OCI-LY3 (cell line): ENCODE results near the gene CDH4.

Experiments used
- H2AFZ ChIP-seq: fragments of 200-600, 300-600 bp; shearing (Covaris generic); 2 replicates; pipeline ENCODE4 v1.6.0; 2014; ENCODE audit warnings: antibody characterized with exemption, low read depth, low read length
- H3K27ac ChIP-seq: fragments of 200-600, 300-600 bp; sonication (generic); 2 replicates; pipeline ENCODE4 v1.5.1; 2014; ENCODE audit warnings: mild to moderate bottlenecking, low read length, moderate library complexity, mixed read lengths
- H3K27me3 ChIP-seq: fragments of 200-600, 300-600 bp; sonication (generic); 2 replicates; pipeline ENCODE4 v1.6.1; 2014; ENCODE audit warnings: low read depth, low read length, mixed read lengths
- H3K36me3 ChIP-seq: fragments of 200-600, 300-600 bp; sonication (generic); replicated peaks from 2 replicates; pipeline ENCODE3; 2014; ENCODE audit warnings: low read depth, low read length, mixed read lengths
- H3K4me1 ChIP-seq: fragments of 300-600, 200-600 bp; sonication (generic); 2 replicates; pipeline ENCODE4 v1.6.1; 2014; ENCODE audit warnings: low read length, mixed read lengths
- H3K4me2 ChIP-seq: fragments of 200-600, 300-600 bp; sonication (generic); 2 replicates; pipeline ENCODE4 v1.6.1; 2014; ENCODE audit warnings: low read length, mixed read lengths
- H3K4me3 ChIP-seq: fragments of 300-600, 200-600 bp; sonication (generic); 2 replicates; pipeline ENCODE4 v1.5.1; 2014; ENCODE audit warnings: antibody characterized with exemption, mild to moderate bottlenecking, low read length, moderate library complexity
- H3K79me2 ChIP-seq: fragments of 300-600, 200-600 bp; shearing (Covaris generic); 2 replicates; pipeline ENCODE4 v1.6.1; 2014; ENCODE audit warnings: mild to moderate bottlenecking, low read length, mixed read lengths
- H3K9ac ChIP-seq: fragments of 300-600, 200-600 bp; shearing (Covaris generic); 2 replicates; pipeline ENCODE4 v1.6.0; 2014; ENCODE audit warnings: mild to moderate bottlenecking, low read length, moderate library complexity
- H3K9me3 ChIP-seq: fragments of 200-600, 300-600 bp; shearing (Covaris generic); 2 replicates; pipeline ENCODE4 v1.6.1; 2014; ENCODE audit warnings: low read length, mixed read lengths; ENCODE audit not compliant: insufficient read depth
- H4K20me1 ChIP-seq: fragments of 200-600, 300-600 bp; sonication (generic); 2 replicates; pipeline ENCODE4 v1.6.1; 2016; ENCODE audit warnings: low read length, mixed read lengths; ENCODE audit not compliant: insufficient read depth
- EZH2phosphoT487 ChIP-seq: fragments of 200-600 bp; shearing (Covaris generic); IDR thresholded peaks from 2 replicates; pipeline ENCODE4 v1.6.1; 2018; ENCODE audit warnings: antibody characterized with exemption, mixed run types, low read depth
- TF ChIP-seq, protein P1 (sequence below): fragments of 200-600, 300-600 bp; sonication (generic); IDR thresholded peaks from 2 replicates; pipeline ENCODE4 v1.5.1; 2014; ENCODE audit warnings: antibody characterized with exemption, low read length, low read depth

Gene CDH4

DNA sequence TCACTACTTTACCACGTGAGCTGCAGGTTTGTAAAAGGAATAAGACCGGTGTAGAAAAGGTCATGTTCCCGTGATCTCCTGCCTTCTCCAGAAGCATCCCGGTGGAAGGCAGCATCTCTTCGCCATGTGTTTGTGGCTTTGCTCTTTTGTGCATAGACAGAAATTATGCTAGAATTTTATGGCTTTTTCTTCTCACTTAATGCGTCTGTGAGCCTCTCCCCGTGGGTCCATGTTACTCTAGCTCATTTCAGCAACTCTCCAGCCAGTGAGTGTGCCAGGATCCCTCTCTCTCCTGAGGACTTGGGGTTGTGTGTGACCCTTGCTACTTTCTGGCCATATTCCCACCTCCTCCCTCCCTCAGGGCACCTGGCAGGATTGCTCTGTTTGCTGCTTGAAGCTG is 289.5 kb downstream of the CDH4 start:
- TF ChIP-seq, protein P1, sequence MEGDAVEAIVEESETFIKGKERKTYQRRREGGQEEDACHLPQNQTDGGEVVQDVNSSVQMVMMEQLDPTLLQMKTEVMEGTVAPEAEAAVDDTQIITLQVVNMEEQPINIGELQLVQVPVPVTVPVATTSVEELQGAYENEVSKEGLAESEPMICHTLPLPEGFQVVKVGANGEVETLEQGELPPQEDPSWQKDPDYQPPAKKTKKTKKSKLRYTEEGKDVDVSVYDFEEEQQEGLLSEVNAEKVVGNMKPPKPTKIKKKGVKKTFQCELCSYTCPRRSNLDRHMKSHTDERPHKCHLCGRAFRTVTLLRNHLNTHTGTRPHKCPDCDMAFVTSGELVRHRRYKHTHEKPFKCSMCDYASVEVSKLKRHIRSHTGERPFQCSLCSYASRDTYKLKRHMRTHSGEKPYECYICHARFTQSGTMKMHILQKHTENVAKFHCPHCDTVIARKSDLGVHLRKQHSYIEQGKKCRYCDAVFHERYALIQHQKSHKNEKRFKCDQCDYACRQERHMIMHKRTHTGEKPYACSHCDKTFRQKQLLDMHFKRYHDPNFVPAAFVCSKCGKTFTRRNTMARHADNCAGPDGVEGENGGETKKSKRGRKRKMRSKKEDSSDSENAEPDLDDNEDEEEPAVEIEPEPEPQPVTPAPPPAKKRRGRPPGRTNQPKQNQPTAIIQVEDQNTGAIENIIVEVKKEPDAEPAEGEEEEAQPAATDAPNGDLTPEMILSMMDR, result no peak
- TF ChIP-seq EZH2phosphoT487, result no peak
- H3K9me3 ChIP-seq, result no peaks in the 10 kb centered on the region
- no peaks in the 10 kb centered on the region for H3K79me2 ChIP-seq
- no peak overlapping the region for H2AFZ ChIP-seq
- no peaks in the 10 kb centered on the region for H4K20me1 ChIP-seq
- no peak overlapping the region for H3K4me3 ChIP-seq
- H3K27ac ChIP-seq, result no peak overlapping the region
- no peak overlapping the region for H3K4me2 ChIP-seq
- no peaks in the 10 kb centered on the region for H3K27me3 ChIP-seq
- no peak overlapping the region for H3K9ac ChIP-seq
- H3K36me3 ChIP-seq, result no peaks in the 10 kb centered on the region
- no peaks in the 10 kb centered on the region for H3K4me1 ChIP-seq

DNA sequence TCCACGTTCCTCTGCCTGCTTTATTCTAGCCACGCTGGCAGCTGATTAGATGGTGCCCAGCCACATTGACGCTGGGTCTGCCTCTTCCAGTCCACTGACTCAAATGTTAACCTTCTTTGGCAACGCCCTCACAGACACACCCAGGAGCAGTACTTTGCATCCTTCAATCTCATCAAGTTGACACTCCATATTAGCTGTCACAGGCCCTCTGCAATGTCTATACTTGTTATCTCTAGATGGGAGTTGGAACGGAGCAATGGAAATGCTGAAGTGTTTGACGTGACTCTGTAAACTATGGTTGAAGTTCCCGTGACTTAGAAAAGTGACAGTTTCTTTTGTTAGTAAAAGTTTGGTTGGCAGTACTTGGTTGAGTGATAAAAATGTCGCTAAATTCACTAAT is 291.0 kb downstream of the CDH4 start:
- TF ChIP-seq EZH2phosphoT487, result no peak
- TF ChIP-seq, protein P1, result no peak
- Histone ChIP-seq H3K4me1 (no peaks in the 10 kb centered on the region), H2AFZ (no peak overlapping the region), H3K9me3 (no peaks in the 10 kb centered on the region), H3K27me3 (no peaks in the 10 kb centered on the region), H3K27ac (no peak overlapping the region), H3K4me2 (no peak overlapping the region), H4K20me1 (no peaks in the 10 kb centered on the region), H3K36me3 (no peaks in the 10 kb centered on the region), H3K4me3 (no peak overlapping the region), H3K9ac (no peak overlapping the region), H3K79me2 (no peaks in the 10 kb centered on the region)

DNA sequence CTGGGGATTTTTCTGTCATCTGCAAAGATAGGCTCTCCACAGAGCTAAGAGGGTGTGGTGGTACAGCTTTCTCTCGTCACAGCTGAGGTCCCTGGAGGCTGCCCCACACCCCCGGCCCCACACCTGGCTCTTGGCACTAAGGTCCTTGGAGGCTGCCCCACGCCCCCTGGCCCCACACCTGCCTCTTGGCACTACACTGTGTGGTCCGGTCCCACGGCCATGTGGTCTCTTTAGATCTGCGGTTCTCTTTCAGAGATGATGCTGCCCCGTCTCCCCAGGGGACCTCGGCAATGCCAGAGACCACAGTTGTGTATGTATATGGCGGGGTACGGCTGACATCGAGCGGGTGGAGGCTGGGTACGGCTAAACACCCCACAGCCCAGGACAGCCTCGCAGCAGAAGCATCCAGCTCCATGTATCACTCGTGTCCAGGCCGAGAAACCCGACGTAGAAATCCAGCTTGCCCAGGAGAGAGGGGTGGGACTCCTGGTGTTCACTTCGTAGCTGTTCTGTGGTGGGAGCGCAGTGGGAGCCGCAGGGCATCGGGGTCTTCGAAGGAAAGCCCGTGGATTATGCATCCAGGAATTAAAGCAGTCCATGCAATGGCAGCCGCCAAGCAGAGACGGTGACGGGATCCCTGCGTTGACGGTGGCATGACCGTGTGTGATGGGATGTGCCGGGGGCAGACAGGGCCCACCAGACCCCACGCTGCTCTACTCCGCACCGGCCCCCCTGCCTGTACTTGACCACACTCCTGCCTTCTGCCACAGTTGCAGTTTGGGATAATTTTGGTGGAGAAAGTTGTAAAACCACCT is 292.1 kb downstream of the CDH4 start:
- H3K9me3 ChIP-seq, result no peaks in the 10 kb centered on the region
- H3K27ac ChIP-seq, result no peak overlapping the region
- H3K79me2 ChIP-seq, result no peaks in the 10 kb centered on the region
- TF ChIP-seq EZH2phosphoT487, result no peak
- TF ChIP-seq, protein P1, result no peak
- no peak overlapping the region for H3K4me3 ChIP-seq
- no peak overlapping the region for H3K4me2 ChIP-seq
- H3K36me3 ChIP-seq, result no peaks in the 10 kb centered on the region
- no peaks in the 10 kb centered on the region for H3K27me3 ChIP-seq
- no peaks in the 10 kb centered on the region for H3K4me1 ChIP-seq
- H3K9ac ChIP-seq, result no peak overlapping the region
- no peaks in the 10 kb centered on the region for H4K20me1 ChIP-seq
- no peak overlapping the region for H2AFZ ChIP-seq

DNA sequence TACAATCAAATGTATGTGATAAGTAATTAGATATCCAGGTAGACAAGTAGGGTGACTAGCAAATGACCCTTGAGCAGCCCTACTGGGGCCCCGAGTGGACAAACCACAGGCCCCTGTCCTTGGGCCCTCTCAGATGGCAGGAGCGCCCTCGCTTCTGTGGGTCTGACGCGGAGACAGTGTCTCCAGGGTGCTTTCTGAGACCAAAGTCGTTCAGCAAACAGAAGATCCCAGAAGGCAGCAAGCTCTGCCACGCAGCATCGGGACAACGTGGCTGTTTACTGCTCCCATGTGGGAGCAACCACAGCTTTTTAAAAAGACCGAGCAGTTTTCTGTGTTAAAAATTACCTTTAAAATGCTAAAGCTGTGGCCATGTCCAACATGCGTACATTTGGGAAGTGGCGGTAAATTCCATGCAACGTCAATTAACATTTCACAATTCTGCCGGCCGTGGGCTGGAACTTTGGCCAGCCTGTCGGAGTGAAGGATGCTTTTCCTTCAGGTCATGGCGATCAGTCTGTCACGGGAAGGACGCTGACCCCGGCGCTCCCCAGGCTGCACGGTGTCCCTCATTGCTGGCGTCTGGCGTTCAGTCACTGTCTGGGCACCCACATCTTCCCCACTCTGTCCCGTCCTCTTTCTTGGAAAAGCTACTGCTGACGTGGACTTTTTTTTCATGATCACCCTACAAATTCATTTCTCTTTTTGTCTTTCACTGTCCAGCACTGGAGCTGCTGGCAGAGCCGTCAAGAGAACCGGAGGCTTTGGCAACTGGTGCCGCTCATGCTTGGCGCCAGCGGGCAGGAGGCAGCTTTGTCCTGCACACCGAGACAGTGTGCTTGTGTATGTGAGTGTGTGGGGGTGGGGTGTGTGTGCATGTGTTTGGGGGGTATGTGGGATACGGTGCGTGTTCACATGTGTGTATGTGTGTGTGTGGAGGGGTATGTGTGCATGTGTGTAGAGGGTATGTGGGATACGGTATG is 293.1 kb downstream of the CDH4 start:
- no peak for TF ChIP-seq EZH2phosphoT487
- TF ChIP-seq, protein P1, result no peak
- no peak overlapping the region for H2AFZ ChIP-seq
- no peaks in the 10 kb centered on the region for H3K27me3 ChIP-seq

More for the DNA sequence above, 293.1 kb downstream of the CDH4 start:
- H3K27ac ChIP-seq, result no peak overlapping the region
- no peaks in the 10 kb centered on the region for H3K9me3 ChIP-seq
- H3K36me3 ChIP-seq, result no peaks in the 10 kb centered on the region
- H4K20me1 ChIP-seq, result no peaks in the 10 kb centered on the region
- no peaks in the 10 kb centered on the region for H3K79me2 ChIP-seq
- no peak overlapping the region for H3K9ac ChIP-seq
- no peaks in the 10 kb centered on the region for H3K4me1 ChIP-seq
- H3K4me3 ChIP-seq, result no peak overlapping the region
- no peak overlapping the region for H3K4me2 ChIP-seq
